ENCODE results near the gene PKM.

DNA sequence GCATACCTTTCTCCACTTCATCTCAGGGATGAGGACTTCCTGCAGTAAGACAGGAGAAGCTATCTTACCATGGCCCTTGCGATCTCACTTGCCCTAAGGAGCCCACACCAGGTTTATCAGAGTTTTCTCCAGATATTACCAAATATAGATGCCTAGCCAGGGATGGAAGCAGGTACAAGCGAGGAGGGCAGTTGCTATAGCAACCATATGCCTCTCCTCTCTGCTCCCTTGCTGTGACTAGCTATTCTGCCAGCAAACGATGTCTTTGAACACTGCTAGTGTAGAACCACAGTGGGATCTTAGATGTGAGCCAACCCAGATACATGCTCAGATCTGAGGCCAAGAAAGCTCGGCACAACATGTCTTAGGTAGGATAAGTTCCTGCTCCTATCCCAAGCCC, 67.3 kb downstream of the PKM start:
- TF ChIP-seq, protein P1, sequence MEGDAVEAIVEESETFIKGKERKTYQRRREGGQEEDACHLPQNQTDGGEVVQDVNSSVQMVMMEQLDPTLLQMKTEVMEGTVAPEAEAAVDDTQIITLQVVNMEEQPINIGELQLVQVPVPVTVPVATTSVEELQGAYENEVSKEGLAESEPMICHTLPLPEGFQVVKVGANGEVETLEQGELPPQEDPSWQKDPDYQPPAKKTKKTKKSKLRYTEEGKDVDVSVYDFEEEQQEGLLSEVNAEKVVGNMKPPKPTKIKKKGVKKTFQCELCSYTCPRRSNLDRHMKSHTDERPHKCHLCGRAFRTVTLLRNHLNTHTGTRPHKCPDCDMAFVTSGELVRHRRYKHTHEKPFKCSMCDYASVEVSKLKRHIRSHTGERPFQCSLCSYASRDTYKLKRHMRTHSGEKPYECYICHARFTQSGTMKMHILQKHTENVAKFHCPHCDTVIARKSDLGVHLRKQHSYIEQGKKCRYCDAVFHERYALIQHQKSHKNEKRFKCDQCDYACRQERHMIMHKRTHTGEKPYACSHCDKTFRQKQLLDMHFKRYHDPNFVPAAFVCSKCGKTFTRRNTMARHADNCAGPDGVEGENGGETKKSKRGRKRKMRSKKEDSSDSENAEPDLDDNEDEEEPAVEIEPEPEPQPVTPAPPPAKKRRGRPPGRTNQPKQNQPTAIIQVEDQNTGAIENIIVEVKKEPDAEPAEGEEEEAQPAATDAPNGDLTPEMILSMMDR (IDR thresholded peaks at IDR 0.05), result no peak
- no peak for TF ChIP-seq POLR2A (IDR thresholded peaks at IDR 0.05)

Data from adrenal gland (tissue), 5 donors.